ENCODE results near the gene EZH1. TPM values are rescaled to one million over a fixed set of nuclear protein-coding genes. Genes with fewer than 3 reads are reported as not detected.

Gene EZH1
- total RNA-seq, 2 experiments from 2014 or later: 23.1 to 25.5 TPM

- Mint-ChIP-seq H3K4me3 (no peak overlapping the region), H3K4me1 (ENCODE audit: low read depth) (no peaks in the 10 kb centered on the region), H3K36me3 (ENCODE audit: low read depth) (peaks cover 6% of the 10 kb centered on the region), H3K27ac (no peak overlapping the region), H3K27me3 (no peaks in the 10 kb centered on the region), H3K9me3 (no peaks in the 10 kb centered on the region)
- TF ChIP-seq CTCF (IDR thresholded peaks at IDR 0.05): no peak
- DNase-seq: no peak
- no peak for ATAC-seq
- intact Hi-C loops (cut with micrococcal nuclease): no loop called here
- POLR2A ChIA-PET: no interaction called here
- CTCF ChIA-PET: interaction anchor here (1.4 kb wide), 1 partner anchor 13 kb away, joined by 3 read pairs; no protein-coding TSS in a partner anchor
These were observed 49.3 kb downstream of the EZH1 start for GRCh38 chr17:42695500-42695899.

- POLR2A ChIA-PET: interaction anchor here (0.5 kb wide), 1 partner anchor 13 kb away, joined by 3 read pairs; no protein-coding TSS in a partner anchor
- no peaks in the 10 kb centered on the region for H3K27me3 Mint-ChIP-seq
- DNase-seq (no peak), ATAC-seq (no peak)
- no peak for TF ChIP-seq CTCF (IDR thresholded peaks at IDR 0.05)
- peaks cover 5% of the 10 kb centered on the region for H3K36me3 Mint-ChIP-seq (ENCODE audit: low read depth)
- no peaks in the 10 kb centered on the region for H3K9me3 Mint-ChIP-seq
- H3K4me3 Mint-ChIP-seq: no peak overlapping the region
- CTCF ChIA-PET: interaction anchor here (0.9 kb wide), 1 partner anchor 69 kb away, joined by 3 read pairs; no protein-coding TSS in a partner anchor
- intact Hi-C loops (cut with micrococcal nuclease): no loop called here
- H3K4me1 Mint-ChIP-seq (ENCODE audit: low read depth): no peaks in the 10 kb centered on the region
- H3K27ac Mint-ChIP-seq: no peak overlapping the region
These were observed 50.3 kb downstream of the EZH1 start for GRCh38 chr17:42694524-42694923.

GRCh38 chr17:42692489-42692888, 52.4 kb downstream of the EZH1 start:
- Mint-ChIP-seq H3K9me3 (no peaks in the 10 kb centered on the region), H3K4me1 (ENCODE audit: low read depth) (no peaks in the 10 kb centered on the region), H3K4me3 (no peak overlapping the region), H3K27ac (no peak overlapping the region), H3K27me3 (no peaks in the 10 kb centered on the region), H3K36me3 (ENCODE audit: low read depth) (peaks cover 5% of the 10 kb centered on the region)
- CTCF ChIA-PET: no interaction called here
- POLR2A ChIA-PET: interaction anchor here (1.5 to 1.7 kb wide), 2 partner anchors 9 to 14 kb away, joined by 5 to 7 read pairs; no protein-coding TSS in a partner anchor
- DNase-seq (no peak), ATAC-seq (no peak)
- TF ChIP-seq CTCF (IDR thresholded peaks at IDR 0.05): no peak
- intact Hi-C loops (cut with micrococcal nuclease): no loop called here

GRCh38 chr17:42691021-42691545, 53.8 kb downstream of the EZH1 start:
- H3K4me1 Mint-ChIP-seq (ENCODE audit: low read depth): no peaks in the 10 kb centered on the region
- H3K27me3 Mint-ChIP-seq: no peaks in the 10 kb centered on the region
- no peaks in the 10 kb centered on the region for H3K9me3 Mint-ChIP-seq
- ChIA-PET CTCF (interaction anchor here (1.6 kb wide), 1 partner anchor 73 kb away, joined by 6 read pairs; no protein-coding TSS in a partner anchor), POLR2A (no interaction called here)
- TF ChIP-seq CTCF (IDR thresholded peaks at IDR 0.05): no peak
- ATAC-seq (no peak), DNase-seq (no peak)
- no peak overlapping the region for H3K27ac Mint-ChIP-seq
- H3K36me3 Mint-ChIP-seq (ENCODE audit: low read depth): peaks cover 5% of the 10 kb centered on the region
- no peak overlapping the region for H3K4me3 Mint-ChIP-seq
- intact Hi-C loops (cut with micrococcal nuclease): no loop called here

GRCh38 chr17:42690596-42690995, 54.2 kb downstream of the EZH1 start:
- Mint-ChIP-seq H3K27me3 (peaks cover 1% of the 10 kb centered on the region), H3K9me3 (no peaks in the 10 kb centered on the region), H3K4me1 (ENCODE audit: low read depth) (no peaks in the 10 kb centered on the region), H3K4me3 (no peak overlapping the region), H3K36me3 (ENCODE audit: low read depth) (peaks cover under 1% of the 10 kb centered on the region), H3K27ac (no peak overlapping the region)
- POLR2A ChIA-PET: no interaction called here
- TF ChIP-seq CTCF (IDR thresholded peaks at IDR 0.05): no peak
- CTCF ChIA-PET: interaction anchor here (1.6 kb wide), 1 partner anchor 73 kb away, joined by 6 read pairs; no protein-coding TSS in a partner anchor
- ATAC-seq (no peak), DNase-seq (no peak)
- intact Hi-C loops (cut with micrococcal nuclease): no loop called here
